Measurements from ENCODE around the gene BBX.

The BBX gene

GRCh38 chr3:107522510-107523288 lies at the start of gene BBX:
BBX (plus strand) TSS chr3:107522962; CDS start chr3:107710461, 187,499 bp downstream.
- DNase-seq: peak; percentile 94

DNA sequence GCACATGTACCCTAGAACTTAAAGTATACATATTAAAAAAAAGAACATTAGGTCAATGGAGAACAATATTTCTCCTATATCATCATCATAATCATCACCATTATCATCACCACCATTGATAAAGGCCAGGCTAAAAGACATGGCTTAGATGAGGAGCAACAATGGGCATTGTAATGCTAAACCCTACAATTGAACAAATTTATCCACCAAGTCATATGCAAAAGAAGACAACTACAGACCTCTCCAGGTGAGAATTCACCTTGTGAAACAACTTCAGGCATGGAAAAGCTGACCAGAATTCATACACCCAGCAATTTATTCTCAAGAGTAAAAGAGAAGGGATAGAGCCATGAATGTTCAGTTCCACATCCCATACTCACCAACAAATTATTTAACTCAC lies 46.3 kb upstream of the BBX start:
- no peak for DNase-seq

GRCh38 chr3:107487490-107487889 lies 35.3 kb upstream of the BBX start:
- no peak for DNase-seq

- DNase-seq: no peak
Measured at GRCh38 chr3:107488942-107489341, 33.8 kb upstream of the BBX start.

GRCh38 chr3:107493134-107493533 lies 29.6 kb upstream of the BBX start:
- DNase-seq: no peak

DNA sequence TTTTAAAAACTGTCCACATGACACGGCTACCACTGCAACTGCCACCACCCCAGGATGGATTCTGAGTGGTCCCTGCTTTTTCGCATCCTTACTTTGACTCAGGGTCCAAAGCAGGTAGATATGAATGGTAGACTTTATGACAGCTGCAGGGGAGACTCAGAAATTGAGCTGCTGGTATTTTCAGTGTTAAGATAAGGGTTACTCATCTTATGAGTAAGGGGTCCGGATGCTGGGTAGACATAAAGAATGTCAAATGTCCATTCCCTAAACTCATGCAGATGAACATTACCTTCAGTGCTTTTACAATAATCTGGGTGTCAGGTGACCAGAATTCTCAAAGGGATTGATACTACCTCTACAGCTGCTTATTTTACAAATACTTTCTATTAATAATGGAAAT lies 25.9 kb upstream of the BBX start:
- no peak for DNase-seq

- no peak for DNase-seq
Measured at GRCh38 chr3:107498646-107499045, 24.1 kb upstream of the BBX start.

DNA sequence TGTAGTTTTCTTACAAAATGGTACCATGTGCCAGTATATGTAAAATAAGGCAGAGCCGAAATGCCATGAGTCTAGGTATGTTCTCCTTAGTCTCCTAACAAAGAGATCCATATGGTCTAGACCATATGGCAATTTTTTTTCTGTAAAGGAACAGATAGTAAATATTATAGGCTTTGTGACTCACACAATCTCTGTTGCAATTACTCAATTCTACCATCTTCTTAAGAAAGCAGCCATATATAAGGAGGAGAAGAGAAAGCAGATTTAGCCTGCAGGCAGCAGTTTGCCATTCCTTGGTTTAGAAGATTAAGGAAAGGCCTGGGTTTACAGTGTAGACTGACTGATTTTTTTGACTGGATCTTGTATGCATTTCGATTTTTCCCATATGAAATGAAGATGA lies 16.3 kb upstream of the BBX start:
- DNase-seq: no peak

- no peak for DNase-seq
Measured at GRCh38 chr3:107508331-107508730, 14.4 kb upstream of the BBX start.

GRCh38 chr3:107512108-107512507 lies 10.7 kb upstream of the BBX start:
- peak; percentile 14 for DNase-seq

- DNase-seq: no peak
Measured at GRCh38 chr3:107514453-107514852, 8.3 kb upstream of the BBX start.

- DNase-seq: no peak
Measured at GRCh38 chr3:107516475-107516874, 6.3 kb upstream of the BBX start.

DNA sequence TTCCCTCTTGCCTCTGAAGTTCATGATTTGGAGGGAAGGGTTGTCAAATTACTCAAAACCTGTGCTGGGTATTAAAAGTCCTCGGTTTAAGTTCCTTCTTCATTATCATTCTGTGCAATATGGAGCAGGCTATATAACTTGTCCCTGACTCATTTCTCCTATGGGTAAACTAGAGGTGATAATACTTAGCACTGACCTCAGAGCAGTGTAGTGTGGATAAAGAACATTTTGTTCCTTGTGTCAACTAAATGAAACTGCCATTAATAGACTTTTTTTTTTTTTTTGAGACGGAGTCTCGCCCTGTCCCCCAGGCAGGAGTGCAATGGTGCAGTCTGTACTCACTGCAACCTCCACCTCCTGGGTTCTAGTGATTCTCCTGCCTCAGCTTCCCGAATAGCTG lies 2.2 kb upstream of the BBX start:
- peak; percentile 49 for DNase-seq

DNA sequence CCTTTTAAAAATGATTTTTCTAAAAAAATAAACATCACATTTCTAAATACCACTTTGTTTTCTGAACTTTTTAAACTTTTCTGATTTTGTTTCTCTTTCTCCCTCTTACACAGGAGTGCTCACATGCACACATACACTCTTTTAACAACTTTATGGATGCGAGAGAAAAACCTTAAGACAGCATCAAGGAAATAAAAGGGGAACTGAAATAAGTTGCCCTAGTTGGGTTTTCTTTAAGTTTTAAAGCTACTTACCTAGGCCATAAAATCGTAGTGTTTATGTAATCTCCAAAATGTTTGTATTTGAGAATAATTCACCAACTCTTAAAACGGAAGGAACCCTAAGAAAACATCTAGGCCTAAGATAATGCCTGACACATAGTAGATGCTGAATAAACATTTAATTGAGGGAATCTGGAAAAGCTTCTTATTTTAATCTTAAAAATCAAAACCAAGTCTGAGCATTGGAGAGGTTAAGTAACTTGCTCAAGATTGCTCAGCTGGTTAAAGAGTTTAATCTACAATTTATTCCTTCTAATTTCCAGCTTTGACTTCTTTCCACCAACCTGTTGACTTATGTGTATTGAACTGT lies 1.2 kb upstream of the BBX start:
- no peak for DNase-seq

DNA sequence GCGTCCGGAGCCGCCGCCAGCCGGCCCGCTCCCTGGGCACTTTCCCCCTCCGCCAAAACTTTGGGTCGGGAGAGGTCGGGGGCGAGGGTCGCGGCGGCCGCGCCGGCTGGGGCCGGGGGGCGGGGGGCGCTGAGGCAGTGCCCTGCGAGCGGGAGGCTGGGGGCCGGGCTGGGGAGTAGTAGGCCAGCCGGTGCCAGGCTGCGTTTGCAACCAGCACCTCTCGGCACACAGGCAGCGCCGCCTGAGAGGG lies 452 bp downstream of the BBX start:
- peak; percentile 67 for DNase-seq

GRCh38 chr3:107523539-107524325 lies 970 bp downstream of the BBX start:
- DNase-seq: peak; percentile 62

- DNase-seq: peak; percentile 70
Measured at GRCh38 chr3:107524326-107524840, 1.6 kb downstream of the BBX start.

- peak; percentile 71 for DNase-seq
Measured at GRCh38 chr3:107524841-107525643, 2.3 kb downstream of the BBX start.

DNA sequence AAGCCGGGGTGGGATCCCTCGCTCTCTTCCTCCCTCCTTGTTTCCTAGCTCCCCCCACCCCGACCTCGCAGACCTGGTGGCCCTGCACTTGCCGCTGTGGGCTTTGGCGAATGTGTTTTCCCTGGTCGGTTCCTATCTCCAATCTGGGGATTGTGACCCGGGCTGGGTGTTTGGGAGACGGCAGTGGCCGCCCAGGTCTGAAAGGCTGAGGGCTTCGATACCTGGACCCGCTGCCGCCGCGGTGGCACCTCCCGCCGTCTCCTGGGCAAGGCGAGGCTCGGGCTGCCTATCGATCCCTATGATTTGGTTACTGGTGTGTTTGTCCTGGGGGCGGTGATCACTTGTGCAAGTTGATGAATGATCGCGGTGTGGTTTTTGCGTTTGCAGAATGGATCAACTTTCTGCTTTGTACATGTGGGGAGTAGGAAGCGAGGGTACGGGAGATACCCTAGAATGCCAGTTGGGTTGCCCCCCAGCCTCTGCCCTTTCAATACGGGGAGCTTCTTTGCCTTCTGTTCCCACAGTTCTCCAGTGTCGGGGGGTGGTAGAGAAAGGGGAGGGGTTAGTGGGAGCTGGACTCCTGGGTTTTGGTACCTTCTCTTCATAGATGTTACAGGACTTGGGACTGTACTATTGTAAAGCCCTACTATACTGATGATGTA lies 3.0 kb downstream of the BBX start:
- DNase-seq: peak; percentile 19

- DNase-seq: no peak
Measured at GRCh38 chr3:107531917-107532469, 9.2 kb downstream of the BBX start.

DNA sequence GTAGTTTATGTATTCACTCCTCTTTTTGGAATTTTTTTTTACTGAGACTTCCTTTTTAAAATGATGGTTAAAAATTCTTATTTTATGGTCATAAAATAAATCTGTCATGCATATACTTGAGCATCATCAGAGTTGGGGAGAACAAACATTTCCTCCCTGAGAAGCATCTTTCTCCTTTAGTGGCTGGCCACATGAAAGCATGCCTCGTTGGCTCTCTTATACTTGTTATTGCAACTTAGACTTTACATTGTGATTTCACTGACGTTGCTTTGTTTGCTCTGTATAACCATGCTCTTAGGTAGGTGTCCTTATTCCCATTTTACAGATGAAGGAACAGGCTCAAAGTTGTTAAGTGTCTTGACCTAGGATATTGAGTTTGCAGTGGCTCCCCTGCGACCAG lies 18.1 kb downstream of the BBX start:
- no peak for DNase-seq

- DNase-seq: no peak
Measured at GRCh38 chr3:107542665-107543064, 19.9 kb downstream of the BBX start.
